ENCODE measurements around the gene CNTNAP2. TPM values are rescaled to one million over a fixed set of nuclear protein-coding genes. Genes with fewer than 3 reads are reported as not detected.

CNTNAP2 gene
- total and polyA plus RNA-seq, 9 of the 15 experiments (the other 6 are each of a cell fraction or from before 2014, with no cell fraction given): 0.04 to 0.62 (median 0.09) TPM; not detected in 4

DNA sequence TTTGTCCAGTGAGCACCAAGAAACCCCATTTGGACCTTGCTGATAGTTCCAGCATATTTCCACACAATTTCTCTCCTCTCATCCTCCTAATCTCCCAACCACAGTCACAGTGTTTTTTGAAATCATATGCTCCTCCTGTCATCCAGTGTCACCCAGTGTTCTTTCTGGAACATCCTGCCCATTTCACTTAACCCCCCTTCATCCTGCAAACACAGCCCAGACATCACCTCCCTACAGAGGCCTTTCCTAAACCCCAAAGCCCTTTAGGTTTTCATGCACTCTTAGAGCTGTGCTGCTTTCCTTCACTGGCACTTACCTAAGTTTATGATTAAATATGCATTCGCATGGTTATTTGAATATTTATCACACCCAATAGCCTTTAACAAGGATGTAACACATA is 1316.0 kb downstream of the CNTNAP2 start:
- in situ Hi-C loops (cut with MboI): no loop called here
- Histone ChIP-seq H3K9me3 (replicated peaks; ENCODE audit: control insufficient read depth, insufficient read depth, low read depth, low read length) (no peaks in the 10 kb centered on the region), H3K9ac (ENCODE audit: insufficient read depth in 1 of 2, low read depth in 2 of 2, low read length in 2 of 2) (no peak overlapping the region), H3K36me3 (ENCODE audit: control insufficient read depth, insufficient read depth, low read length) (no peaks in the 10 kb centered on the region), H3K4me3 (no peak overlapping the region), H3K27ac (ENCODE audit: extremely low read depth, low read depth, low read length) (no peak overlapping the region), H3K4me2 (ENCODE audit: insufficient read depth, low read length) (no peak overlapping the region), H3K79me2 (ENCODE audit: control insufficient read depth, insufficient read depth, low read length) (no peaks in the 10 kb centered on the region), H3K4me1 (replicated peaks in 1 of 2; ENCODE audit: control insufficient read depth in 2 of 2, insufficient read depth in 2 of 2, low read length in 2 of 2) (no peaks in the 10 kb centered on the region), H4K20me1 (replicated peaks; ENCODE audit: control insufficient read depth, insufficient read depth, low read length) (no peaks in the 10 kb centered on the region), H3K27me3 (ENCODE audit: control insufficient read depth in 2 of 2, insufficient read depth in 2 of 2, low read length in 2 of 2) (no peaks in the 10 kb centered on the region), H3K9me1 (ENCODE audit: control insufficient read depth, insufficient read depth, low read length) (no peaks in the 10 kb centered on the region), H2AFZ (ENCODE audit: low read depth, low read length) (no peak overlapping the region)
- ChIA-PET CTCF (ENCODE audit: low intra/inter-chr PET ratio) (no interaction called here), POLR2A (no interaction called here)
- no peak for FAIRE-seq
- ATAC-seq: no peak
- 3% methylated on average over 1 of the region's 1 CpG for WGBS (ENCODE audit: insufficient coverage, low coverage, missing lambda C conversion rate)
- DNase-seq (ENCODE audit: extremely low read depth in 1 of 4, low spot score in 3 of 4): no peak
- TF ChIP-seq, protein P1, sequence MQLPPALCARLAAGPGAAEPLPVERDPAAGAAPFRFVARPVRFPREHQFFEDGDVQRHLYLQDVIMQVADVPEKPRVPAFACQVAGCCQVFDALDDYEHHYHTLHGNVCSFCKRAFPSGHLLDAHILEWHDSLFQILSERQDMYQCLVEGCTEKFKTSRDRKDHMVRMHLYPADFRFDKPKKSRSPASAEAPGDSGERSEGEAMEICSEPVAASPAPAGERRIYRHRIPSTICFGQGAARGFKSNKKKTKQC (CRISPR knock-in tag; IDR thresholded peaks at IDR 0.05): no peak
- TF ChIP-seq KDM5B (IDR thresholded peaks at IDR 0.05; ENCODE audit: insufficient replicate concordance, low read depth, low read length) (no peak), SIRT6 (IDR thresholded peaks at IDR 0.05; ENCODE audit: low read depth, low read length) (no peak), MBD2 (IDR thresholded peaks at IDR 0.05; ENCODE audit: borderline replicate concordance, low read depth) (no peak), MAFK (IDR thresholded peaks at IDR 0.05; ENCODE audit: low read length) (no peak)
- TF ChIP-seq, protein P2, sequence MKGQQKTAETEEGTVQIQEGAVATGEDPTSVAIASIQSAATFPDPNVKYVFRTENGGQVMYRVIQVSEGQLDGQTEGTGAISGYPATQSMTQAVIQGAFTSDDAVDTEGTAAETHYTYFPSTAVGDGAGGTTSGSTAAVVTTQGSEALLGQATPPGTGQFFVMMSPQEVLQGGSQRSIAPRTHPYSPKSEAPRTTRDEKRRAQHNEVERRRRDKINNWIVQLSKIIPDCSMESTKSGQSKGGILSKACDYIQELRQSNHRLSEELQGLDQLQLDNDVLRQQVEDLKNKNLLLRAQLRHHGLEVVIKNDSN (CRISPR knock-in tag; IDR thresholded peaks at IDR 0.05): no peak
- TF ChIP-seq, protein P3, sequence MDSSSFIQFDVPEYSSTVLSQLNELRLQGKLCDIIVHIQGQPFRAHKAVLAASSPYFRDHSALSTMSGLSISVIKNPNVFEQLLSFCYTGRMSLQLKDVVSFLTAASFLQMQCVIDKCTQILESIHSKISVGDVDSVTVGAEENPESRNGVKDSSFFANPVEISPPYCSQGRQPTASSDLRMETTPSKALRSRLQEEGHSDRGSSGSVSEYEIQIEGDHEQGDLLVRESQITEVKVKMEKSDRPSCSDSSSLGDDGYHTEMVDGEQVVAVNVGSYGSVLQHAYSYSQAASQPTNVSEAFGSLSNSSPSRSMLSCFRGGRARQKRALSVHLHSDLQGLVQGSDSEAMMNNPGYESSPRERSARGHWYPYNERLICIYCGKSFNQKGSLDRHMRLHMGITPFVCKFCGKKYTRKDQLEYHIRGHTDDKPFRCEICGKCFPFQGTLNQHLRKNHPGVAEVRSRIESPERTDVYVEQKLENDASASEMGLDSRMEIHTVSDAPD (CRISPR knock-in tag; IDR thresholded peaks at IDR 0.05): no peak
- TF ChIP-seq, protein P4, sequence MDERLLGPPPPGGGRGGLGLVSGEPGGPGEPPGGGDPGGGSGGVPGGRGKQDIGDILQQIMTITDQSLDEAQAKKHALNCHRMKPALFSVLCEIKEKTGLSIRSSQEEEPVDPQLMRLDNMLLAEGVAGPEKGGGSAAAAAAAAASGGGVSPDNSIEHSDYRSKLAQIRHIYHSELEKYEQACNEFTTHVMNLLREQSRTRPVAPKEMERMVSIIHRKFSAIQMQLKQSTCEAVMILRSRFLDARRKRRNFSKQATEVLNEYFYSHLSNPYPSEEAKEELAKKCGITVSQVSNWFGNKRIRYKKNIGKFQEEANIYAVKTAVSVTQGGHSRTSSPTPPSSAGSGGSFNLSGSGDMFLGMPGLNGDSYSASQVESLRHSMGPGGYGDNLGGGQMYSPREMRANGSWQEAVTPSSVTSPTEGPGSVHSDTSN (CRISPR knock-in tag; IDR thresholded peaks at IDR 0.05; ENCODE audit: low read depth): no peak
- TF ChIP-seq, protein P4 (tag; conservative IDR thresholded peaks at IDR 0.05; ENCODE audit: low read depth): no peak
- TF ChIP-seq, protein P5, sequence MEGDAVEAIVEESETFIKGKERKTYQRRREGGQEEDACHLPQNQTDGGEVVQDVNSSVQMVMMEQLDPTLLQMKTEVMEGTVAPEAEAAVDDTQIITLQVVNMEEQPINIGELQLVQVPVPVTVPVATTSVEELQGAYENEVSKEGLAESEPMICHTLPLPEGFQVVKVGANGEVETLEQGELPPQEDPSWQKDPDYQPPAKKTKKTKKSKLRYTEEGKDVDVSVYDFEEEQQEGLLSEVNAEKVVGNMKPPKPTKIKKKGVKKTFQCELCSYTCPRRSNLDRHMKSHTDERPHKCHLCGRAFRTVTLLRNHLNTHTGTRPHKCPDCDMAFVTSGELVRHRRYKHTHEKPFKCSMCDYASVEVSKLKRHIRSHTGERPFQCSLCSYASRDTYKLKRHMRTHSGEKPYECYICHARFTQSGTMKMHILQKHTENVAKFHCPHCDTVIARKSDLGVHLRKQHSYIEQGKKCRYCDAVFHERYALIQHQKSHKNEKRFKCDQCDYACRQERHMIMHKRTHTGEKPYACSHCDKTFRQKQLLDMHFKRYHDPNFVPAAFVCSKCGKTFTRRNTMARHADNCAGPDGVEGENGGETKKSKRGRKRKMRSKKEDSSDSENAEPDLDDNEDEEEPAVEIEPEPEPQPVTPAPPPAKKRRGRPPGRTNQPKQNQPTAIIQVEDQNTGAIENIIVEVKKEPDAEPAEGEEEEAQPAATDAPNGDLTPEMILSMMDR (IDR thresholded peaks at IDR 0.05 in 2 of 3, conservative IDR thresholded peaks at IDR 0.05 in 1 of 3; ENCODE audit: insufficient read depth in 2 of 3, low read depth in 1 of 3, low read length in 3 of 3): no peak
- TF ChIP-seq, protein P6, sequence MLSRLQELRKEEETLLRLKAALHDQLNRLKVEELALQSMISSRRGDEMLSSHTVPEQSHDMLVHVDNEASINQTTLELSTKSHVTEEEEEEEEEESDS (CRISPR knock-in tag; IDR thresholded peaks at IDR 0.05): no peak
- TF ChIP-seq, protein P7, sequence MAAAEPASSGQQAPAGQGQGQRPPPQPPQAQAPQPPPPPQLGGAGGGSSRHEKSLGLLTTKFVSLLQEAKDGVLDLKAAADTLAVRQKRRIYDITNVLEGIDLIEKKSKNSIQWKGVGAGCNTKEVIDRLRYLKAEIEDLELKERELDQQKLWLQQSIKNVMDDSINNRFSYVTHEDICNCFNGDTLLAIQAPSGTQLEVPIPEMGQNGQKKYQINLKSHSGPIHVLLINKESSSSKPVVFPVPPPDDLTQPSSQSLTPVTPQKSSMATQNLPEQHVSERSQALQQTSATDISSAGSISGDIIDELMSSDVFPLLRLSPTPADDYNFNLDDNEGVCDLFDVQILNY (CRISPR knock-in tag; IDR thresholded peaks at IDR 0.05): no peak
- intact Hi-C loops (cut with micrococcal nuclease): no loop called here
- BruUV-seq (replicated peaks): no TSS peak
